ENCODE results near the gene ATL3.
A peak's percentile ranks its signal among the peaks of the same experiment; 100 is the strongest.
"Not testable (repeated sequence)": the region's sequence is repeated elsewhere in the genome, so short reads cannot be mapped to it uniquely, and the experiment has no call there.

Gene ATL3

GRCh38 chr11:63671322-63672155 lies at the start of gene ATL3:
ATL3 (minus strand) TSS chr11:63671376; CDS start chr11:63671335, 41 bp downstream.
- DNase-seq: peak; percentile 87

GRCh38 chr11:63720611-63721010 lies 49.4 kb upstream of the ATL3 start:
- DNase-seq: no peak

GRCh38 chr11:63719987-63720386 lies 48.8 kb upstream of the ATL3 start:
- no peak for DNase-seq

GRCh38 chr11:63719001-63719400 lies 47.8 kb upstream of the ATL3 start:
- DNase-seq: no peak

- DNase-seq: no peak
Measured at GRCh38 chr11:63716046-63716445, 44.9 kb upstream of the ATL3 start.

- DNase-seq: no peak
Measured at GRCh38 chr11:63713766-63714165, 42.6 kb upstream of the ATL3 start.

GRCh38 chr11:63711838-63712237 lies 40.7 kb upstream of the ATL3 start:
- no peak for DNase-seq

GRCh38 chr11:63710476-63711217 lies 39.5 kb upstream of the ATL3 start:
- no peak for DNase-seq

- no peak for DNase-seq
Measured at GRCh38 chr11:63709336-63709884, 38.2 kb upstream of the ATL3 start.

- no peak for DNase-seq
Measured at GRCh38 chr11:63708764-63709163, 37.6 kb upstream of the ATL3 start.

- DNase-seq: no peak
Measured at GRCh38 chr11:63705526-63705925, 34.4 kb upstream of the ATL3 start.

- DNase-seq: peak; percentile 29
Measured at GRCh38 chr11:63699896-63700295, 28.7 kb upstream of the ATL3 start.

GRCh38 chr11:63698976-63699733 lies 28.0 kb upstream of the ATL3 start:
- no peak for DNase-seq

GRCh38 chr11:63694596-63694995 lies 23.4 kb upstream of the ATL3 start:
- DNase-seq: no peak

GRCh38 chr11:63687845-63688244 lies 16.7 kb upstream of the ATL3 start:
- no peak for DNase-seq

- no peak for DNase-seq
Measured at GRCh38 chr11:63686926-63687325, 15.8 kb upstream of the ATL3 start.

- not testable (repeated sequence) for DNase-seq
Measured at GRCh38 chr11:63685158-63685721, 14.1 kb upstream of the ATL3 start.

GRCh38 chr11:63683133-63683991 lies 12.2 kb upstream of the ATL3 start:
- DNase-seq: no peak

- DNase-seq: peak; percentile 33
Measured at GRCh38 chr11:63682066-63683021, 11.2 kb upstream of the ATL3 start.

GRCh38 chr11:63681321-63682065 lies 10.3 kb upstream of the ATL3 start, which contains the start of gene RTN3:
RTN3 (plus strand) TSS chr11:63681500; CDS start chr11:63681637, 137 bp downstream.
- peak; percentile 93 for DNase-seq

Measured in DMS79 (cell line).